ENCODE measurements around the gene GALNT17.
"Not testable (repeated sequence)": the region's sequence is repeated elsewhere in the genome, so short reads cannot be mapped to it uniquely, and the experiment has no call there.

GALNT17 gene

GRCh38 chr7:71574153-71574860 lies 442.4 kb downstream of the GALNT17 start:
- DNase-seq = no peak

DNA sequence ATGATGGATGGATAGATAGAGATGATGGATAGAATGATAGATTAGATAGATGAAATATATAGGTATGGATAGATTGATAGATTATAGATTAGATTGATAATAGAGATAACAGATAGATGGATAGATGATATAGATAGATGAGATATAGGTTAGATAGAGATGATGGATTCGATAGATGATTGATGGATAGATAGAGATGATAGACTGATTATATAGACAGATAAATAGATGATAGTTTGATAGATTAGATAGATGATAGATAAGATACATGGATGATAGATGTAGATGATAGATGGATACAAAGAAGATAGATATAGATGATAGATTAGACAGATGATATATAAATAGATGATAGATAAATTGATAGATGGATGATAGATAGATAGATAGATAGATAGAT lies 448.1 kb downstream of the GALNT17 start:
- no peak for DNase-seq

DNA sequence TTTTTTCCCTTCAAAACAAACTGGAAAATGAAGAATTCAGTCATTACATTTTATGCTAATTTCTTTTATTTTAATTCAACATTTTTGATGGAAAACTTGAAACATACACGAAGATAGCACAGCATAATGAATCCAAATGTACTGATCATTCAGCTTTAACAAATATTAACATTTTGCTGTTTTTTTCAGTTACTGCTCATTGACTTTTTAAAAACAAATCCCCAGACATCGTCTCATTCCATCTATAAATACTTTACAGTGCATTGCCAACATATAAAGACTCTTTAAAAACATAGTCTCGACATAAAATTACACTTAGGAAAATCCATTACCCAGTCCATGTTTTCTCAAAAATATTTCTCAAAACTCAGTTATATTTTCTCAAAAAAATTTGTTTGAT lies 452.3 kb downstream of the GALNT17 start:
- no peak for DNase-seq

- DNase-seq = no peak
These were observed 459.9 kb downstream of the GALNT17 start for GRCh38 chr7:71591876-71592275.

GRCh38 chr7:71592388-71592787 lies 460.4 kb downstream of the GALNT17 start:
- DNase-seq = not testable (repeated sequence)

GRCh38 chr7:71594736-71595135 lies 462.8 kb downstream of the GALNT17 start:
- no peak for DNase-seq

DNA sequence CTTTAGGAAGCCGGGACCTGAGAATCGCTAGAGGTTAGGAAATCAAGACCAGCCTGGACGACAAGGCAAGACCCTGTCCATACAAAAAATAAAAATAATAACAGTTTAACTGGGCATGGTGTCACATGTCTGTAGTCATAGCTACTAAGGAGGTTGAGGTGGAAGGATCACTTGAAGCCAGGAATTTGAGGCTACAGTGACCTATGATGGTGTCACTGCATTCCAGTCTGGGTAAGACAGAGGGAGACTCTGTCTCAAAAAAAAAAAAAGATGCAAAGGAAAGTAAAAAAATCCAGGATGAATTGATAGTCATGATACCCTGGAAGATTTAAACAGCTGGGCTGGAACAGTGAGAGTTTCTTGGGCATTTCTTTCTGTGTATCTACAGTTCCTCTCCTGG lies 463.2 kb downstream of the GALNT17 start:
- DNase-seq = no peak

- no peak for DNase-seq
These were observed 466.6 kb downstream of the GALNT17 start for GRCh38 chr7:71598553-71598952.

DNA sequence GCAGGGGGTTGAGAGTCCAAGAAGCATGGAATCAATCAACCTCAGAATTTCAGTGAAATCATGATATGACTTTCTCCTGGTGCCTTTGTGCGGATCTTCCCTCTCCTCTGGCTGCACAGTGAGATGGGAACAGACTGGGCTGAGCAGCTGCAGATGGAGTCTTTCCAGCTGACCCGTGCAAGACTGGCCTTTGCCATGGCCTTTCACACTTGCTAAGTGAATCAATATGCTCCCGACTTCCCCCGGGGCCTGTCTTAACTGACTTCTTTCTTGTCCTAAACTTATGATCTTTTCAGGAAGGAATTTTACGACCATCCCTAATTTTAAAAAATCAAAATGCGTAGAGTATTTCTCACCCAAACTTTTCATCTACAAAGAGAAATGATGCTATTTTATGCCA lies 469.9 kb downstream of the GALNT17 start:
- DNase-seq = no peak

DNA sequence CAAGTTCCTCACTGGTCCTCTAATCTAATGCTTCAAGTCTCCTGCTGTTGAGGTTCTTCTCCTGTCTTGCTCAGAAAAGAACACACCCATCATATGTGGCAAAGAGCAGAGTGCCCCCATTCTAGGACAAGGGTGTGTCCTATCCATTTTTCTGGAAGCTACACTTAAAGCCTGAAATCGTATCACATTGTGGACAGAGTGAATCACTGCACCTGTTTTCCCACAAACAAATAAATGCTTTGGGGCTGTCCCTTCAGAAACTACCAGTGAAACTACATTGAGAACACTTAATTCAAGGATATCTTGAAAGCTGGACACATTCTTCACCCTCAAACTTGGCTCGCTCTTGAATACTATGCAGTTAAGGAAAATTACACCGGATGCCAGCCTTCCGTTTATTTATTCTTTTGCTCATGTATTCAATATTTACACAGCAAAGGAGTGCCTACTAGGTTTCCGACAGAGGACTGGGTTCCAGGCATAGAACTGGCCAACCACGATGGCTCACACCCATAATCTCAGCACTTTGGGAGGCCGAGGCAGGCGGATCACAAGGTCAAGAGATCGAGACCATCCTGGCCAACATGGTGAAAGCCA lies 473.0 kb downstream of the GALNT17 start:
- DNase-seq = no peak

- no peak for DNase-seq
These were observed 480.0 kb downstream of the GALNT17 start for GRCh38 chr7:71611986-71612385.

DNA sequence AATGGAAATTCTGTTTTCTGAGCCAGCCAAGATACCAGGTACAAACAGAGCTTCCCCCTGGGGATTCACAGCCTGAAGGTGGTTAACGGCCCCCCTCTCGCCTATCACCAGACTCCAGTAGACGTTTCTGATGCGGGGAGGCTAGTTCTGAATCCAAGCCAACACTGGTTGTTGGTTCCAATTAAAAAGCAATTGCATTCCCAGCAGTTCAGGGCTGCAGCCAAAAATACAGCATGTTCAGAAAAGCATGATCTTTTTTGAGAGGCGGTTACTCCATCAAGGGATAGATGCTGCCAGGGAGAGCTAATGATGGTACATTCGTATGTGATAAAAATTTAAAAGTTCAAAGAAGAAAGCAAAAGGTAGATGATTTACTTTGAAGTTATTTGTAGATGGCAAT lies 481.0 kb downstream of the GALNT17 start:
- no peak for DNase-seq

DNA sequence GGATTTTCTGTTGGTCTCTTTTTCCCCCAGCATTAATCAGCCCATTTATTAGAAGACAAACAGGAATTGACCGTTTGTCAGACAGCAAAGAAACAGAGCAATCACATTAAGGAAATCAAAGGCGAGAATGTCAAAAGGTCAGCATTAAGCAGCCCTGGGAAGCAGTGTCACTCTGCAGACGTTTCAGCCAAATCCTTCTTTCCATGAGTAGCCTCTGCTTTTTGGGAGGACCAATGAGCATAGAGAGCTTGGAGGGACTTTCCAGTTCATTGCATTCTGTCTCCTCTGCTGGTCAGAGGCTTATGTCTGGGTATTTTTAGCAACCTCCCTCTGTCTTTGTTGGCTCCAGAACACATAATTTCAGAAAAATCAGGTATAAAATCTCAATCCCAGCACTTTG lies 481.4 kb downstream of the GALNT17 start:
- DNase-seq = no peak

- no peak for DNase-seq
These were observed 483.1 kb downstream of the GALNT17 start for GRCh38 chr7:71615017-71615416.

GRCh38 chr7:71616217-71616616 lies 484.3 kb downstream of the GALNT17 start:
- no peak for DNase-seq

- no peak for DNase-seq
These were observed 486.3 kb downstream of the GALNT17 start for GRCh38 chr7:71618278-71618677.

GRCh38 chr7:71625545-71625944 lies 493.6 kb downstream of the GALNT17 start:
- no peak for DNase-seq

GRCh38 chr7:71626206-71626605 lies 494.3 kb downstream of the GALNT17 start:
- DNase-seq = no peak

- no peak for DNase-seq
These were observed 495.7 kb downstream of the GALNT17 start for GRCh38 chr7:71627651-71628050.

- DNase-seq = no peak
These were observed 498.6 kb downstream of the GALNT17 start for GRCh38 chr7:71630516-71630915.

- DNase-seq = no peak
These were observed 501.6 kb downstream of the GALNT17 start for GRCh38 chr7:71633551-71634008.

GRCh38 chr7:71635849-71636248 lies 503.9 kb downstream of the GALNT17 start:
- not testable (repeated sequence) for DNase-seq

DNA sequence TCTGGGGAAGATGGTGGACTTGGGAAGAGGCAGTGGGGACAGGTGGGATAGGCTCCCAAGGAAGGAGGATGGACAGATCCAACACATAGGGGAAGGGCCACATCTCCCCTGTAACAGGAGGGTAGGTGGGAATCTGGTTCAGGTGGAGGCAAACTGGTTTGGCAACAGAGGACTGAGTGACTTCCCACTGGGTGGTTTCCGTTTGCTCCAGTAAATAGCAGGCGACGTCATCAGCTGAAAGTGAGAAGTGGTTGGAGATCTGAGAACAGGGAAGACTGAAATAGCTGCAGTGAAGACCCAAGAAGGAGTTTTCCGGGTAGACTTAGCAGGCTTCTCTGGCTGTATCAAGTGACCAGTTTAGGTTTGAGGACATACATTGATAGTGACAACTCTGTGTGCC lies 504.4 kb downstream of the GALNT17 start:
- no peak for DNase-seq

DNA sequence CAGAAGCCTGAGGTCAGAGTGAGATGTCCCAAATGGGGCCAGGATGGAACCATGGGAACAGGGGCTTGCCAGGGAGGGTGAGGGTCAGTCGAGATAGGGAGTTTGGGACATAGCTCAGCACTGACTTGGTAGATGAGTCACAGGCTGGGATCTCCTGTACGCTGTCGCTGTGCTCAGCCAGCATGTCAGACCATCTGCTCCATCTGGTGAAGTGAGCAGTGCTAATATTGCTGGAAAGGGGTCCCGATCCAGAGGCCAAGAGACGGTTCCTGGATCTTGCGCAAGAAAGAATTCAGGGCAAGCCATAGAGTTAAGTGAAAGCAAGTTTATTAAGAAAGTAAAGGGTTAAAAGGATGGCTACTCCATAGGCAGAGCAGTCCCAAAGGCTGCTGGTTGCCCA lies 505.6 kb downstream of the GALNT17 start:
- no peak for DNase-seq

GRCh38 chr7:71638108-71638507 lies 506.2 kb downstream of the GALNT17 start:
- DNase-seq = no peak
